ENCODE data around the gene EDN3.

EDN3 gene

GRCh38 chr20:59371431-59371830 is 71.0 kb downstream of the EDN3 start:
- DNase-seq = no peak

- DNase-seq = no peak
These were observed 73.8 kb downstream of the EDN3 start for GRCh38 chr20:59374261-59374660.

- DNase-seq = no peak
These were observed 75.1 kb downstream of the EDN3 start for GRCh38 chr20:59375541-59375940.

Measured in DMS79 treated with DMSO at 0.1 percent for 48 hours (cell line).